GM19395 (cell line): Measurements from ENCODE around the gene SLC24A3.

ENCODE experiments used
- ATAC-seq: cut with Tn5 transposase; IDR thresholded peaks from one replicate; pipeline ENCODE4 v1.9.1; 2021; ENCODE audit warnings: mild to moderate bottlenecking, moderate library complexity; ENCODE audit not compliant: unreplicated experiment

Gene SLC24A3

DNA sequence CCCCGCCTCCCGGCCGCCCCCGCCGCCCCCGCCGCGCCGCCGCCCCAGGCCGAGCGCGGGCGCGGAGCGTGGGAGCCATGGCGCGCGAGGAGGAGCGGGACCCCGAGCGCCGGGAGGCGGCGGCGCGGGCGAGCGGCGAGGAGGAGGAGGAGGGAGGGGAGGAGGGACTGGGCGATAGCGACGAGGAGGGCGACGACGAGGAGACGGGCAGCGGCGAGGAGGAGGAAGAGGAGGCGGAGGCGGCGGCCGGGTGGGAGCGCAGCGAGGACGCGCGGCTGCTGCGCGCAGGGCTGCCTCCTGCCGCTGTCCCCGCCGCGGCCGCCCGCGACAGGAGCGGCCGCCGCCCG, at the start of gene SLC24A3:
TSS of gene SLC24A3 (plus strand) at position 174 of the 347 bp plus-strand sequence.
- ATAC-seq, result no peak

DNA sequence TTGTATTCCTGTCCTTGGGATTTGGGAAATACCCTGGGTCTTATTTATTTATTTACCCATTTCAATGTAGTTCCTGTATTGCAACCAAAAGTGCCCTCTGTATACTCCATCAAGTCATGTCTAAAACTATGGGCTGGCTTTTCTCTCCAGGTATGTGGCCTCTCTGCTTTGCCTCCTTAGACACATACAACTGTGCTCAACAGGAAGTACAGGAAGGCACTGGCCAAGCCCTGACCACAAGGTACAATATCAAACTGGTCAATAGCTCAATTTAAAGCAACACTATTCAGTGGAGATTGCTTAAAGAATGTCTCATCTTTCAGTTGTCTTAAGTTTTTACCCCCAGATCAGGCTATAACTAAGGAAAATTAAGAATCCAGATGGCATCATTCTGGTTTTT, 42.3 kb upstream of the SLC24A3 start:
- ATAC-seq, result no peak

DNA sequence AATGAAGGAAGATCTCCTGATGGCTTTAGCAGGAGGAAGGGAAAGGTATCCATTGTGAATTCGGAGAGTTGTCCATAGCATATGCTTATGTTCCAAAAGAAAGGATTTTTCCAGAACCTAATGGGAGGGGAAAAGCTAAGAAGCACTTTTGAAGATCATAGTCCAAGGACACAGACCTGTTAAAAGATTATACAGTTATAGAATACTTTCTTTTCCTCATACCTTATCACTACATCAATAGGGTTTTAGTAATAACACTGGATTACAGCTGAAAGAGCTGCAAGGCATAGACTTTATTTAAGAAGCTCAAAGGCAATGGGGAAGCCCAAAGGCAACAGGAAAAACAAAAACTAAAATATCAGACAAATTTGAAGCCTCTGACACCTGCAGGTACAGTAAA, 39.8 kb upstream of the SLC24A3 start:
- no peak for ATAC-seq

DNA sequence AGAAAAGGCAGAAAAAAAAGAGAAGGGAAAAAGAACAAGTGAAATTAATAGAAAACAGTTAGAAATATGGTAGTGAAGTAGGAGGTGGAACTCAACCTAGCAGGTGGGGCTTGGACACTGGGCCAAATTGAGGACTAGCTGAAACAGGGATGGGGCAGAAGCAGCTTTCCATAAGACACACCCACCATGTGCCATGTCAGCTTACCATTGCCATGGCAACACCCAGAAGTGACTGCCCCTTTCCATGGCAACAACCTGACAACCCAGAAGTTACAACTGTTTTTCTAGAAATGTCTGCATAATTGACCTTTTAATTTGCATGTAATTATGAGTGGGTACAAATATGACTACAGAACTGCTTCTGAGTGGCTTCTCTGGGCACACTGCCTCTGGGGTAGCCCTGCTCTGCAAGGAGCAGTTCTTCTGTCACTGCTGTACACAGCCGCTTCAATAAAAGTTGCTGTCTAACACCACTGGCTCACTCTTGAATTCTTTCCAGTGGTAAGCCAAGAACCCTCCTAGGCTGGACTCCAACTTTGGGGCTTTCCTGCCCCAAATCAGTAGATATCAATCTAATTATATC, 35.9 kb upstream of the SLC24A3 start:
- no peak for ATAC-seq

DNA sequence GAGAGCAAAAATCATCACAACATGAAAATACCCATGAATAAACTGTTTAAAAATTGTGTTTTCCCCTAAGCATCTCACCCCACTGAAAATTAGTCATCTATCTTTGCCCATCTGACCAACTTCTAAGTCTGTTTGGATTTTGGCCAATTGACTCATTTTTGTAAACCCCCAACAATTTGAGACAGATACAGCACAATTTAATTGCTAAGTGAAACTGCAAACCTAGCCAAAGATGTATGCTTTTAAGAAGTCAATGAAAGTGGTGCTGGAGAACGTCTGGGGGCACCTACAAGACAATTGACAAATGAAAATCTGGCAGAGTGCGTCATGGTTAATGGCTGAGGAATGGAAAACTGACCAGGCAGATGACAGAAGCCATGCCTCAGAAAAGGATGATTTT, 30.9 kb upstream of the SLC24A3 start:
- no peak for ATAC-seq

DNA sequence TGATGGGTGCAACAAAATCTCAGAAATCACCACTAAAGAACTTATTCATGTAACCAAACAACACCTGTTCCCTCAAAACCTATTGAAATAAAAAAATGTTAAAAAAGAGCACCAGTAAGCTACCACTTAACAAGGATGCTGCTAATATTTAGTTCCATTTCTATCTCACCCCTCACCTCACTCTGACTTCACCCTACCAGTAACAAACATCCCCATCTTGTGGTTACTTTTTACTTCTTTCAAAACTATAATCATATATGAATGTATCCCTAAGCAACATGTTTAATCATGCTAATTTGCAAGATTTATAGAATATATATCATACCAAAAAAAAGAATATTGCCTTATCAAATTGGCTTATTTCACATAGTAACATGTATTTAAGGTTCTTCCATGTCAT, 27.4 kb upstream of the SLC24A3 start:
- ATAC-seq, result no peak

DNA sequence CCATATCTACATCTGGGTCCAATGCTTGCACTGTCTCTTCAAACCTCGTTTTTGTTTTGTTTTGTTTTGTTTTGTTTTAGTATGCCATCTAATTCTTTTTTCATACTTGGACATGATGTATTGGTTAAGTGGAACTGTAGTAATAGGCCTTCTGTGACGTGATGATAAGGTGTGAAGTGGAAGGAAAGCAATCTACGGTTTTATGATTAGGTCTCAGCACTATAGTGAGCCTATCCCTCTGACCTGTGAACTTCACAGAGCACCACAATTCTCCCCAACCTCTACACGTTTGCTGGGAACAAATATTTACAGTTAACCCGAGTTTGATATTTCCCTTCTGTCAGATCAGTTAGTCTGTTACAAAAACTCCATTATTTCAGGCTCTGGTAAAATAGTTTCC, 19.1 kb upstream of the SLC24A3 start:
- no peak for ATAC-seq

DNA sequence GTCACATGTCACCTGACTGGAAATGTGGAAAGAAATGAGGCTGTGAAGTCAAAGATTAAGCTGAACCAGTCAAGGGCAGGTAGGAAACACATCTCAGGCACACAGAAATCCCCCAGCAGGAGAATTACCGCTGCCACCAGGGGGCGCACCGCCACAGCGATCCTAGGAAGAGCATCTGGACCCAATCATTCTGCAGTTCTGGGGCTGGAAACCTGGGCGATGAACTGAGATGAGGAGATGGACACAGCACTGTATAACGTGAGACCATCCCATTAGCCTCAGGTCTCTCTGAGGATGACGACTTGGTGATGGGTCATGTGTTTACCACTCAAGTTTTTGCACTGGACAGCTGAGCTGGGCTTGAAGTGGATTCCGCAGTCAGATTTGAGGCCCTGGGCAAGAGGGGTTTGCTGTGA, 6.5 kb upstream of the SLC24A3 start:
- peak; percentile 66 for ATAC-seq

DNA sequence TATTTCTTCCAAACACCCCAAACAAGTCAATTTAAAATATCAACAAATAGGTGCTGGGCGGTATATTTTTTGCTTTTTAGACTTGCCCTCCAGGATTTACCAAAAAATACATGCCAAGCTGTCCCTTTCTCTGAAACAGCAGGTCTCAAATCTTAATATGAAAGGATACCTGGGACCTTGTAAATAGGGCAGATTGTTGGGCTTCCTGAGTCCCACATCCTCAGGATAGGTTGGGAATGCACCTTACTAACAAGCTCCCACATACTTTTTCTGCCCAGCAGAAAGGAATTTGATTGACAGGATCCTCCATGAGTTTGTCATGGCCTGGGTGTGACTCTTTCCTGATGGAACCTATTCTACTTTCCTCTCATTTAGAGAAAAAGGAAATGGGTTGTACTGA, 4.9 kb upstream of the SLC24A3 start:
- ATAC-seq, result no peak

DNA sequence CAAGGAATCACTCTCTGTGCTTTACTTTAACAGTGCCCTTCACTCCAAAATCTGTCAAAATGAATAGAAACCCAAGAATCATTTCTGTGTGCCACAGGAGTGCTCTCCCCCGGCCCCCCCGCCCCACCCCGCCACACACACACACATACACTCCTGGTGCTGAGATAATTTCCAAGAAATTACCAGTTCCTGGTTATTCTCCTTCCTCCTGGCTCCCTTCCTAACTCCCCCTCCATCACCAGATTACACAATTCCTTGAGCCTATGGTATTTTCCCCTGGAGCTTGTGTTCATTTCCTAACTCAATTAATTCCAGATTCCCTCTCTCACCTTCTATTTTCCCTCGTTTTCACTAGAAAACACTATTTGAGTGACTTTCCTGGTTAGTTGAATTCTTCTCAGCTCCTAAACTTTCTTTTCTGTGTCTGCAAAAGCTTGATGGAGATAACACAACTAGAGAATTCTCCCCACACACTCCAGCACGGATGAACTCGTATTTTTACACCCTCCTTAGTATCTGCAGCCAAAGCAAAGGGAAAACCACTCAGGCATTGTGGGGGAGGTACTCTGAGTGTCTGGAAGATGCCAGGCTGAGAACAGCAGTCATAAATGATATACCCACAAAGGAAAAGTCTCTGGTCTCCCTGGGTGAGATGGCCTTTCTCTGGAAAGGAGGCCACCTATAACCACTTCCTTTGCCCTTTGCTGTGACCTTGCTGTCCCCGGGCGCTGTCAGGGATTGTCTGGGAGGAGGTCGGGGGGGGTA, 1.9 kb upstream of the SLC24A3 start:
- ATAC-seq, result no peak

DNA sequence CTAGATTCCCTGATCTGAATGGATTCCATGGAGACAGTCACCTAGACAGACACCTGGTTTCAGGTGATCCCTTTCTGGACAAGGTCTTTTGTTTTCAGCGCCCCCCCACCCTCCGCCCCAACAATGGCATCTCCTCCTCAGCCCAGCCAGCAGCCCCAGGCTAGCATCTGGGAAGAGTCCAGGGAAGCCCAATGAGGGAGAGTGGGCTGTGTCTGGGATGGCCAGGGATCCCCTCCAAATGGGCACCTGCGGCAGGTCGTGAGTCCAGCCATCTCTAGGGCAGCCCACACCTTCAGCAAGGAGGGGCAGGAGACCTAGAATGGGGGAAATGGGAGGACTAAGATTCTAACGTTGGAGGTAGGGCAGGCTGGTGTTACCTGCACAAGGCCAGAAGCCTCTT, 1.2 kb upstream of the SLC24A3 start:
- no peak for ATAC-seq

DNA sequence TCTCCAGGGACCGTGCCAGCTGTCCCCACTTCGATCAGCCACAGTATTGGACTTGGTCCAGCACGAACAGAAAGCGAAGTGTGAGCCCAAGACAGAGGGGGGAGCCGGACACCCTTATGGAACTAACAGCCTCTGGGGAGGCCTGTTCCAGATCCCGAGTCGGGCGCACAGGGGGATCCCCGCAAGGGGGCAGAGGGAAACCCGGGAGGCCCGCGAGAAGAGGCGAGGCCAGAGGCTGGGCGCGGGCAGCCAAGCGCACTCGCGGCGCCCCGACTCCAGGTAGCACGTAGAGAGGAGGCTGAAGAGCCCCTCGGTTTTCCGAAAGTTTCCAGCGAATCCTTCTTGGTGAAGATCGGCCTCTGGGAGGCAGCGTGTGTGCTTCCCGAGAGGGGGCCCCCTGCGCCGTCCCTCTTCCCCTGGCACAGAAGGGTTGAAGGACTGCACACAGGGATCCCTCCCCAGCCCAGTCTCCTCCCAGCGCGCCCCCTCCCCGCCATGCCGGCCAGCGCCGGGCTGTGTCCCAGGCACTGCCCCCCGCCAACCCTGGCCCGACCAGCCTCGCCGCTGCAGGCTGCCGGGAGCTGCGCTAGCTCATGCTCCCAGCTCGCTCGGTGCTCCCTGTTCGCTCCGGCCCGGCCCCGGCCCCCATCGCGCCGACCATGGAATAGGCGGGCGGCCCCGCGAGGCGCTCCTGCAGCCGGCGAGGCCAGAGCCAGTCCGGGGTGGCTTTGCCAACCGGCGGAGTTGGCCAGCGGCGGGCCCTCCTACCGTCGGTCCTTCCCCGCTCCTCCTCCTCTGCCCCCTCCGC, 577 bp upstream of the SLC24A3 start:
- ATAC-seq, result no peak

DNA sequence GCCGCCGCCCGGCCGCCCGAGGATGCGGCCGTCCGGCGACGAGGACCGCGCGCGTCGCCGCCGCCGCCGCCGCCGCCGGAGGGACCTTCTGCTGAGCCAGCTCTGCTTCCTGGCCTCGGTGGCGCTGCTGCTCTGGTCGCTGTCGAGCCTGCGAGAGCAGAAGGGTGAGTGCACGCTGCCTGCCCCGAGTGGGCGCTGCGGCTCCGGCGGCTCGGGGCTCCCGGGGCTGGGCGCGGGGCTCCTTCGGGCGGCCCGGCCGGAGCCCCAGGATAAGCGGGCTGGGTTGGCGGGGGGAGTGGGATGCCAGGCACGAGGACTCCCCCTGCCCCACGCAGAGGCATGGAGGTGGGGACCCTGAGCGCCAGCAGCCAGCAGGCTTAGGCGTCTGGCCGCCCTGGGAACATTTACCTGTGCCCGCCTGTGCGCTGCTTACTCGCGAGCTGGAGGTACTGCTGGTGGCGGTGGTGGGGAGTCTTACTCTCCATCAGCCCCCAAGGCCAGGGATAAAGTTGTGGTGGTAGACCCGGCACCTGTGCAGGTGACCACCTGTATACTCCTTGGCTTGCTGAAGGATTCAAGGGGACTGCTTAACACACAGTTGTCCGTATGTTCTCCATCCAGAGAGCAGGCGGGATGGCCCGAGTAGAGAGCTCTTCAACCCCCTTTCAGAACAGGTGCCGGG, 520 bp downstream of the SLC24A3 start:
- ATAC-seq, result no peak

DNA sequence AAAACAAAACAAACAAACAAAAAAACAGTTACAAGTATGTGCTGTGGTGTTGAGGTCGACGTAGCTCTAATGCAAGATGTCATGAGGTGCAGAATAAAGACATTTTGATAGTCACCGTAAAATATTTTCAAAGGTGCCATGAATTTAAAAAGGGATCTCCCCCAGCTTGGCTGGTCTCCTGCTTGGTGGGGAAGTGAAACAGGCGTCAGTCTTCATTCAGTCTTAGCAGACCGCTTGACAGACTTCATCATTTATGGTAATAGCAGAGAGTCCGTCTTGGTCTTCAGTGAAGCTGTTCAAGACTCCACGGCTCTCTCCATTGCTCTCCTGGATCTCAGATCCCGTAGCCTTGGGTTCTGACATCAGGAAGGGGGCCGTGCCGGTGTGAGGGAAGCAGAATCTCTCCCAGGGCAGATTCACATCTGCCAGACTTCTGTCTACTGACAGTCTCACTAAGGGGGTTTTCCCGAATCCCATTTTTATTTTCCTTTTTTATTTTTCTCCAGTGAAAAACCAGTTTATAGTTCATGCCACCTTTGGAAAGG, 1.6 kb downstream of the SLC24A3 start:
- no peak for ATAC-seq

DNA sequence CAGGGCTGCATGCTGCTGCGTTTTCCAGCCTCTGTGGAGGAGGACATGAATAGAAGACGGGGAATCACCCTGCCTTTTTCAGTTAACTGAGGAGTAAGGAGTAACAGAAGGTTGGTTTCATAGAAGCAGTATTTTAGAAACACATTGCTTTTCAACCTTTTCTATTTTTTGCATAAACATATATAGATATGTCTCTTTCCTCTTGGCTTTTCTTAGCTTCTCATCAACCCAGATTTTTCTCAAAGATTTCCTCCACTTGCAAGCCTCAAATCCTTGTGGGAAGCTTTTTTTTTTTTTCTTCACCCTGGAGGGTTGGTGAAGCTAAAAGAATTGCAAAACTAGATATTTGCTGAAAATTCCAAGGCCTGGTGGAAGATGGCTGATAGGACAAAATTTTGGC, 6.0 kb downstream of the SLC24A3 start:
- no peak for ATAC-seq

DNA sequence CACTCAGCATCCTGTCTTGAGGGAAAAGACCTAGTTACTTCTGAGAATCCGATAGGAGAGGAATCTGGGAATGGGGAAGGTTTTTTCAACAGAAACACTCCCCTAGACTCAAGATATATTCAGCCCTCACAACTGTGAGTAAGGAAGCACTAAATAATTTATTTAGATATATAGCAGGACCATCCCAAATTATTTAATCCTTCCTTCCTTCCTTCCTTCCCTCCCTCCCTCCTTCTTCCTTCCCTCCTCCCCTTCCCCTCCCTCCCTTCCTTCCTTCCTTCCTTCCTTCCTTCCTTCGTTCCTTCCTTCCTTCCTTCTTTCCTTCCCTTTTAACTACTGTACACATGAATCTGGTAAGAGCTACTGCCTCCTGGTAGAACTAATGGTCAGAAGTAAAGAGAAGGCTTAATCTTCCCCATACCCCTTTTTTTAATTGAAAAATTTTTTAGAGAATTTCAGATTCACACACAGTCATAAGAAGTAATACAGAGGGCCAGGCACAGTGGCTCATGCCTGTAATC, 10.1 kb downstream of the SLC24A3 start:
- ATAC-seq, result no peak

DNA sequence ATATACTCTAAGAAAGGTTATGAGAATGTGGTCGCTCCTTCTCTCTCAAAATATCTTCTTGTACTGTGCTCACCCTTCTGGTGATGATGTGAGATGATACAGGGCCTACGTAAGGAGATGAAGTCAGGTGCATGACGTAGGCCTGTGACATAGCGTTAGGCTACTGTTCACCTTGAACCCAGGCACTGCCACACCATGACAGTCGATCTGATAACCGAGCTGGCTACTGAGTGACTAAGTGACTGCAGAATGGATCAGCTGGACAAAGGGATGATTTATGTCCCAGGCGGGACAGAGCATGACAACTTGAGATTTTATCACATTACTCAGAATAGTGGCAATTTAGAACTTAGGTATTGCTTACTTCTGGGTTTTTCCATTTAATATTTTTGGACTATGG, 11.2 kb downstream of the SLC24A3 start:
- no peak for ATAC-seq

DNA sequence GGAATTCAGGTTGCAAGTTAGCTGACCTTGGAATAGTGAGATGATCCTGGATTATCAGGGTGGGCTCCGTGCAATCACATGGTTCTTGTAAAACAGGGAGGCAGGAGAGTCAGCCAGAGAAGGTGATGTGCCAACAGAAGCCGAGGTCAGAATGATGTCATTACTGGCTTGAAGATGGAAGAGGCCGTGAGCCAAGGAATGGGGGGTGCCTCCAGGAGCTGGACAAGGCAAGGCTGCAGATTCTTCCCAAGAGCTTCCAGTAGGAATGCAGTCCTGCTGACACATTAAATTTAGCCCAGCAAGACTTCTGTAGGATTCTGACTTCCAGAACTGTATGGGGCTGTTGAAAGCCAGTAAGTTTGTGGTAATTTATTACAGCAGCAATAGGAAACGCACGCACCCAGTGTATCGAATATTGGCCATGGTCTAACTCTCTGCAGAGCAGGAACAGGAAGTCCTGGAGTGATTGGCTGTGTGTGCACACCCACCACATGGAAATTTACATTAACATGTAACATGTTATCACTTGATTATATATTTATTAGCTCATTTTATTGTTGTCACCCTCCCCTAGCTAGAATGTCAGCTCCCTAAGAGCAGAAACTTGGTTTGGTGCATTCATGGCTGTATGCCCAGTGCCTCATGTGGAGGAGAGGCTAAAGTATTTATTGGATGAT, 19.1 kb downstream of the SLC24A3 start:
- ATAC-seq, result no peak

DNA sequence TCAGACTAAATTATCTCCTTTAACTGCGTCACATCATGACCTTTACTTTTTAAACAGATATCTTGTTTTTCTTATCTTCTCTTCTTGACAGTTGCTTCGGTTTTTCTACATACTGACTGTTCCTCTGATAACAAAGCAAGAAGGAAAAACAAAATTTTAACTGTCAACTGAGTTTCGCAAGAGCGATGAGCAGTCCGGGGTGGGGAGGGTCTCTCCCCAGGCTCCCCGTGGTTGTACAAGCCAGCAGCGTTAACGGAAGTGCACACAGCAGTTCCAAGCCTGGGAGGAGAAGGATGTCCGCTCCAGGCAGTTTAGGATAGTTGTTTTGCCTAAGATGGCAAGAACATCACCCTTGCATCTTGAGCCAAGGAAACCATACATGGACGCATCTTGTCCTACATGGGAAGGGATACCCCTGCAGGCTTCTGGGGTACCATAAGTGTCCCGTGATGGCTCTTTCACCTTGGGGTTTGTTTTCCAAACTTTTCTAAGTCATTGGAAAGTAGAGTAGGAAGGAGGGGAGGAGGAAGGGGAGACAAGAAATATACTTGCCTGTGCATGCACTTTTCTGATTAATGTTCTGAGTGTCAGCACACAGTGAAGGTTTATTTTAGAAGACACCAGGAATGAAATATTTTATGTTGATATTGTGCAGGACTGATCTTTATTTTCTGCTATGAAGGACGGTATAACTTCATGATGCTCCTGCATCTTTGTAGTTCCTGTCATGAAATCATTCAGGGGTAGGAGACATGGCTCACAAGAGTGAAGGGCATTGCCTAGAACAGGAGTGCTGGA, 20.8 kb downstream of the SLC24A3 start:
- no peak for ATAC-seq
